GM15510 (cell line): ENCODE measurements around the gene PLCH2.

Source experiments
- POLR2A ChIP-seq: IDR thresholded peaks from 3 replicates; pipeline ENCODE4 v1.6.1; 2011; ENCODE audit warnings: borderline replicate concordance; ENCODE audit not compliant: insufficient read length; ENCODE audit errors: extremely low read depth

The PLCH2 gene, protein sequence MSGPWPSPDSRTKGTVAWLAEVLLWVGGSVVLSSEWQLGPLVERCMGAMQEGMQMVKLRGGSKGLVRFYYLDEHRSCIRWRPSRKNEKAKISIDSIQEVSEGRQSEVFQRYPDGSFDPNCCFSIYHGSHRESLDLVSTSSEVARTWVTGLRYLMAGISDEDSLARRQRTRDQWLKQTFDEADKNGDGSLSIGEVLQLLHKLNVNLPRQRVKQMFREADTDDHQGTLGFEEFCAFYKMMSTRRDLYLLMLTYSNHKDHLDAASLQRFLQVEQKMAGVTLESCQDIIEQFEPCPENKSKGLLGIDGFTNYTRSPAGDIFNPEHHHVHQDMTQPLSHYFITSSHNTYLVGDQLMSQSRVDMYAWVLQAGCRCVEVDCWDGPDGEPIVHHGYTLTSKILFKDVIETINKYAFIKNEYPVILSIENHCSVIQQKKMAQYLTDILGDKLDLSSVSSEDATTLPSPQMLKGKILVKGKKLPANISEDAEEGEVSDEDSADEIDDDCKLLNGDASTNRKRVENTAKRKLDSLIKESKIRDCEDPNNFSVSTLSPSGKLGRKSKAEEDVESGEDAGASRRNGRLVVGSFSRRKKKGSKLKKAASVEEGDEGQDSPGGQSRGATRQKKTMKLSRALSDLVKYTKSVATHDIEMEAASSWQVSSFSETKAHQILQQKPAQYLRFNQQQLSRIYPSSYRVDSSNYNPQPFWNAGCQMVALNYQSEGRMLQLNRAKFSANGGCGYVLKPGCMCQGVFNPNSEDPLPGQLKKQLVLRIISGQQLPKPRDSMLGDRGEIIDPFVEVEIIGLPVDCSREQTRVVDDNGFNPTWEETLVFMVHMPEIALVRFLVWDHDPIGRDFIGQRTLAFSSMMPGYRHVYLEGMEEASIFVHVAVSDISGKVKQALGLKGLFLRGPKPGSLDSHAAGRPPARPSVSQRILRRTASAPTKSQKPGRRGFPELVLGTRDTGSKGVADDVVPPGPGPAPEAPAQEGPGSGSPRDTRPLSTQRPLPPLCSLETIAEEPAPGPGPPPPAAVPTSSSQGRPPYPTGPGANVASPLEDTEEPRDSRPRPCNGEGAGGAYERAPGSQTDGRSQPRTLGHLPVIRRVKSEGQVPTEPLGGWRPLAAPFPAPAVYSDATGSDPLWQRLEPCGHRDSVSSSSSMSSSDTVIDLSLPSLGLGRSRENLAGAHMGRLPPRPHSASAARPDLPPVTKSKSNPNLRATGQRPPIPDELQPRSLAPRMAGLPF (N-terminal part only)

DNA sequence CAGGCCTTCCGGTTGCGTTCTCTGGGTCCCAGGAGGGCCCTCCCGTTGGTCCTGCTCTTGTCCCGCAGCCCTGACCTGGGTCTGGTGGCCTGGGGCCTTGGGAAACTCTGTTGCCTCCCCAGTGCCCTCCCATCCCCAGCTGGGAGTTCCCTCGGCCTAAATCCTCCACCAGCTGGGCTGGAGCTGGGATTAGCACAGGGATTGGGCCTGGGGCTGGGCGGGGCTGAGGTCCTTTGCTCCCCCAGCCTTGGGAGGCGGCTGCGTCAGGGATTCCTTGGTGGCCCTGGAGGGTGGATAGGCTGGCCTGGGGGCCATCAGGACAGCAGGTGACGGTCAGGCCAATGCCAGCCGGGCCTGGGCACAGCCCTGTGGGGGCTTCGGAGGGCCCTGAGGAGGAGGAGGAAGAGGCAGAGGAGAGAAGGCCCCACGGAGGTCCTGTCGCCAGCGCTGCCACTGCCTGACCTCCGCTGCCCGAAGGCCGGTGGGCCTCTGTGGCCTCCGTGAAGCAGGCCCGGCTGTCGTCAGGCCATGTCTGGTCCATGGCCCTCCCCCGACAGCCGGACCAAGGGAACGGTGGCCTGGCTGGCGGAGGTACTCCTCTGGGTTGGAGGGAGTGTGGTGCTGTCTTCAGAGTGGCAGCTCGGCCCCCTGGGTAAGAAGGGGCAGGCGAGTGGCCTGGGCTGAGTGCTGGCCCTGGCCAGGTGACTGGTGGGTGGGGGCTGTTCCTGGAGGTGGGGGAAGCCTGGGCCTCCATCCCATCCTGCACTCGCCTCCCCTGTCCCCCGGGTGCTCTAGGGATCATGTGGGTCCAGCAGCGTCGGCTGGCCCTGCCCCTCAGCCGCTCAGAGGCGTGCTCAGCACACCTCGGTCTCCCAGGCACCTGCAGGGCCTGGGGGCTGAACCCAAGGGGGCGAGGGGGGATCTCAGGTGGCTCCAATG lies at the start of gene PLCH2:
PLCH2 (plus strand) TSS at position 229 of the 939 bp plus-strand sequence; CDS start at position 529, 300 bp downstream.
- TF ChIP-seq POLR2A, result no peak

DNA sequence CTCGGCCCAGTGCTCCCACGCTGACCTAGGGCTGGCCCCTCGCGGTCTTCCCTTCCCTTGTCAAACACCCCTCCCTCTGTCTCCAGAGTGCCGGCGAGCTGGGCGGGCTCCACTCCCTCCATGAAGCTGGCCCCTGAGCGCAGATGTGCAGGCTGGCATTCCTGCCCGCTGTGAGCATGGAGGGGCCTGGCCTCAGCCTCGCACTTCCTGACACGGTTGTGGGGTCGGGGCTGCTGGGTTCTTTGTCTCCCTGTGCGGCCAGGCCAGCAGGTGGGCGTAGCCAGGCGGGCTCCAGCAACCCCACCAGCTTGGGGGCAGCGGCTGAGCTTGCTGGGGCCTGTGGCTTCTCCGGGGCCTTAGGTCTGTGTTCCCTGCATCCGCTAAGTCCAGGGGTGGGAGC lies 49.5 kb upstream of the PLCH2 start:
- no peak for TF ChIP-seq POLR2A

DNA sequence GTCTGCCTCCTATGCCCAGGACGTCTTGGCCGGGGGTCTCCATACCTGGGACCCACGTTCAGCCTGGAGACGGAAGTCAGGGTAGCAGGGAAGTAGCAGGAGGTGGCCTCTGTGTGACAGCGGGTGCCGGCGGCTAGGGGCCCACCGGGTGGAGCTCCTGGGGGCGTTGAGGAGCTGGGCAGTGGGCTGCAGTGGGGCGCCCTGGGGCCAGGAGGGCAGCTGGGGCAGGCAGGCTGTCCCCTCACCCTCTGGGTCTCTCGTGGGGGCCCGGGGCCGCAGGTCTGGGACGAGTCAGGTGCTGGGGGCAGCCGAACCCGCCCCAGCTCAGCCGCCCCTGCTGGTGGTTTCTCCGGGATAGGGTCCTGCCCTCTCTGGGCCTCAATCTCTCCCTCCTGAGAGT lies 49.0 kb upstream of the PLCH2 start:
- TF ChIP-seq POLR2A, result no peak

DNA sequence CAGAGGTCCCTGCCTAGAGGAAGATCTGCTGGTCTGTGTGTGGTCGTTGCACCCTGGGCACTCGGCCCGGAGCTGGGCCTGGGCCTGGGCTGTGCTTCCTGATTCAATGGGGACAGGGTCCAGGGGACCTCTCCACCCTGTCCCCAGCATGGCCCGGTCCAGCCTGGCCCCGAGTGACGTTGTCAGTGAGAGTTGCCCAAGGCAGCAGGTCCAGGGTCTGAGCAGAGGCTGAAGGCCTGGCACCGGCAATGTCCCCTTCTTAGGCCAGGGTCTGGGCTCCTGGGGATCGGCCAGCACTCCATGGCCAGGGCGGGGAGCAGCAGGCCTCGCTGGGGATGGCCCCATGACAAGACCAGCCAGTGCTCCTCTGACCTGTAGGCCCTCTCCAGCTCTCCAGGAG lies 48.1 kb upstream of the PLCH2 start:
- no peak for TF ChIP-seq POLR2A

DNA sequence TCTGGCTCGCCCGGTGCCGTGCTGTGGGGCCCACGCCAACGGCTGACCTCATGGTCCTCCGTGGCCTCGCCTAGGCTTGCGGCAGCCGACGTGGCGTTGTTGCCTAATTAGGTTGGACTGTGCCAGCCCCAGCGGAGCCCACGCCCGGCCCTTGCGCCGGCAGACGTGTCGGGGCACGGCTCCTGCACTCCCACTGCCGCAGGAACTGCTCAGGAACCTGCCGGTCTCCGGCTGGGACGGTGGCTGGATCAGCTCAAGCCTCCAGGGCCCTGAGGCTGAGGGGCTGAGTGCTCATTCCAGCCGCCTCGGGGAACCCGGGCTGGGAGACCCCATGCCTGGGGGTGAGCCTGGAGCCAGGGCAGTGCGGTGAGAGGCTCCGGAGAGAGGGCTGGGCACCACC lies 47.6 kb upstream of the PLCH2 start:
- no peak for TF ChIP-seq POLR2A

DNA sequence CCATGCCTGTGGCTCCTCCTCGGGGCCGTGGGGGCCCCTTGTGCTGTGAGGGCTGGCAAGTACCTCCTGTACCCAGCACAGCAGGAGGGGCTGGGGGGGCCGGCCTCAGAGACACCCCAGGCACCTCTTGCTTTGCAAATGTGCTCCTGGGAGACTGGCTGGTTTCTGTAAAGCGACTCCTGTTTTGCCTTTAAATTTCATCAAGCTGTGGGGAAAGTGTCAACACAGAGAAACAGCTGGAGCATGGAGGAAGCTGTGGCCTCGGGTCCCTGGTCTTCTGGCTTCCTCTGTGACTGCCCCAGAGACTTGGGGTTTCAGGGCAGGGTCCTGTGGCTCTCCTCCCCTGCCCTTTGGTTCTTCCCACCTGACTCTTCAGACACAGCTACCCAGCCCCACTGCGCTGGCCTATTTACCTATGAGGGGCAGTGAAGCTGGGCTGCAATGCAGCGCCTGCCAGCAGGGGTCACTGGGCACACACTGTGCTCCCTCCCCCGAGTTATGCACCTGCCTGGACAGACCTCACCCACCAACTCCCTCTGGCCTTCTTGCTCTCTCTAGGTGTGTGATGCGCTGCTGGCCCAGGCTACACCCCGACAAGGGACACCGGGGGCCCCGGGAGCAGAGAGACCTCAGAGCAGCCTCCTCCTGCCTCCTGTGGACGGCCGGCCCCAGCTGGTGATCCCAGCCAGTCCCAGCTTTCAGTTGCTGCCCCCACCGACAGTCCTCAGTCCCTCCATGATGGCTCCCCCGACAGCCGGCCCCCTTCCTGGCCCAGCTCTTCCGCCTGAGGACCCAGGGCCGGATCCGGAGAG lies 46.1 kb upstream of the PLCH2 start:
- no peak for TF ChIP-seq POLR2A

DNA sequence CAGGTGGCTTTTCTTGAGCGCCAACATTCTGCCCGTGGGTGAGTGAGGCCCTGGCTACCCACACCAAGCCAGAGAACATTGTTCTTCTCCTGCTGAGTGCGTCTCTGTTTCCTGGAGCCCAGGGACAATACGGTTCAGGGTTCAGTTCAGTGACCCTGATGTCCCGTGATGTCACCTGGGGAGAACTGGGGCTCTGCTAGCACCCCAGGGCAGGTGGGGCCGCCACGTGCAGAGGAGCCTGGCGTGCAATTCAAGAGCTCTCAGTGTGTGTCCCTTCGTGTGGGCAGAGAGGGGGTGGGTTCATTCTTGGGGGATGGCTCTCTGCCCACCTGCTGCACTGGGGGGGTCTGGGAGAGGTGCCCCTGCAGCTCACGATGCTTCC lies 45.5 kb upstream of the PLCH2 start:
- no peak for TF ChIP-seq POLR2A

DNA sequence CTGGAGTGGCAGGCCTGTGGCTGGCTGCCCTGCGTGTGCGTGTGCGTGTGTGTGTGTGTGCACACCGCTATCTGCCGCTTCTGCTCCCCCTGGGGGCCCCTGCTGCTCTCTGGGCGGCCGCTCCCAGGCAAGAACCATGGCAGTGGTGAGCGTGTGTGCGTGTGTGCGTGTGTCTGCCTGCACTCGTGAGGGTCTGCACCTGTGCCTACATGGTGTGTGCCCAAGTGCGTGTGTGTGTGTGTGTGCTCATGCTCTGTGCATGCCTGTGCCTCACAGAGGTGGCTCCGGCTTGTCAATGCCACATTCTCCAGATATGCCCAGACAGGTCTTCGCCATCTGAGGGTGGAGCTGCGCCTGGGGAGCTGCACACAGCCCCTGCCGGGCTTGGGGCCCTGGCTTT lies 45.0 kb upstream of the PLCH2 start:
- TF ChIP-seq POLR2A, result no peak

DNA sequence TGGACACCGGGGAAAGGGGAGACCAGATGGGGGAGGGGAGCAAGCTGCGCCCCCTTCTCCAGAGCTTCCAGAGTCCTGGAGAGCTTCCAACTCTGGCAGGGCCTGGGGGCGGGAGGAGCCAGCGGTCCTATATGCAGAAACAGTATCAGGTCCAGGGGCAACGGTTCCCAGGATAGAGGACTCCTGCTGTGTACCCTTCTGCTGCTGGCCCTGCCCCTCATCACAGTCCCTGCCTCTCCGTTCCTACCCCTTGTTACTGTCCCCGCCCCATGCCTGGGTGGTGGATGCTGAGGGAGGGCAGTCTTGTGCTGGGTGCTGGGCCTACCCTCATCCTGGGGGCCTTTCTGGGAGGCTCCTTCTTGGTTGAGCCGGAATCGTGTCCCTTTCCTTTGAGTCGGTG lies 44.6 kb upstream of the PLCH2 start:
- TF ChIP-seq POLR2A, result no peak

DNA sequence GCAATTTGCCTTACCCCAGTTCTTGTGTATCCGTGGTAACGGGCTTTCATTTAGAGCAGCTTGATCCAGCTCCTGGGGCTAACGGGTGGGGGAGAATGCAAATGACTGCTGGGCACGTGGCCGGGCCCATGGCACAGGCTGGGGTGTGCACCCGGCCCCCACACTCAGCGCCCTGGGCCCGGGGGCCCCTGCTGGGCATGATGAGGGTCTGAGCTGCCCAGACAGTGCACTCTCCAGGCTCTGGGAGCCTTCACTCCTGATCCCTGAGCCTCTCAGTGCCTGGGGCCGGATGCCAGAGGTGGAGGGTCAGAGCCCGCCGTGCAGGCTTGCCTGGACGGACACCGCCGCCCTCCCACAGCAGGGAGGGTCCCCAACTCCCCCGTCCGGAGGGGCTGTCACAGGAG lies 43.6 kb upstream of the PLCH2 start:
- no peak for TF ChIP-seq POLR2A

DNA sequence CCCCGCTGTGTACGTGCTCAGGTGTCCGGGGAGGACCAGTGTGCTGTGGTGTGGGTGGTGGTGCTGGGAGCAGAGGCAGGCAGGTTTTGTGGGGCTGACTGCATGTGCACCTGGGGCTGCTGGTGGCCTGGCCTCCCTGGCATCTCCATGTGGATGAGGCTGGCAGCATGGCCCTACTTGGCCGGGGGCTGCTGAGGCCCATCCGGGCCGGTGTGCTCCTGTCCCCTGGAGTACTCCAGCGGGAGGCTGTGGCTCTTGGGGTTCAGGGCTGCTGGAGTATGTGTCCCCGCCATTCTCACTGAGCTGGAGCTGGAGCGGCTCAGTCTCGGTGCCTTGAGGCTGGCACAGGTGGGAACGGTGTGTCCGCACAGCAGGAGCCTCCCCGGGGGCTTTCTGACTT lies 42.9 kb upstream of the PLCH2 start:
- TF ChIP-seq POLR2A, result no peak

DNA sequence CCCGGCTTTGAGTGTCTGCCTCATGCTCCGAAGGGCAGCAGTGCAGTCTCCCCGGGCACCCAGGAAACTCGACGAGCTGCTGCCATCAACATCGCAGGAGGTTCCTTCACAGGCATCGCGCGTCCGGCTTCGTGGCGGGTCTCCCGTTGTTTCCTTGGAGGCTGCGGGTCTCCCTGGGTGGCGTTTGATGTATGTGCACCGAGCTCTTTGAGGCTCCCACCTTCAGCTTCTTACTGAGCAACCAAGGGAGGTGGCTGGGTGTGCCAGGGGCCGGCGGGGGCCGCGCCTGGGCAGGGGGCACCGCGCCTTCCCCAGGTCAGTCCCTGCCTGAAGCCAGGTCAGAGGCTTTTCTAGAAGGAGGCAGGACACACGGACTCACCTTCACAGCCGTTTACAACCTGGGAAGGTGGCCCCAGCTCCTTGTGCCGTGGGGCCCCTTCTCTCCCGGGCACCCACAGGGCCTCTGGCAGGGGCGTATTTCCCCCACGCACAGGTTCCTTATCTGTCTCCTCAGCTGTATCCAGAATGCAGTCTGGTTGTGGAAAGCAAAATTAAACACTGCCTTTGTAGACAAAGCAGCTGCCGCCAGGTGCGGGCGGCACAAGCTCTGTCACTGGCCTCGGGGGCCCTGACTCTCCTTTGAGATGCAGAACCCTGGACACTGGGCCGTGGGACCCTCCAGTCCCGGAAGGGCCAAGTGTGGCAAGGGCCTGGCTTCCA lies 42.0 kb upstream of the PLCH2 start:
- TF ChIP-seq POLR2A, result no peak
